Measurements from ENCODE around the gene GP1BB.
A peak's percentile ranks its signal among the peaks of the same experiment; 100 is the strongest.
"Not testable (repeated sequence)": the region's sequence is repeated elsewhere in the genome, so short reads cannot be mapped to it uniquely, and the experiment has no call there.

Gene GP1BB

DNA sequence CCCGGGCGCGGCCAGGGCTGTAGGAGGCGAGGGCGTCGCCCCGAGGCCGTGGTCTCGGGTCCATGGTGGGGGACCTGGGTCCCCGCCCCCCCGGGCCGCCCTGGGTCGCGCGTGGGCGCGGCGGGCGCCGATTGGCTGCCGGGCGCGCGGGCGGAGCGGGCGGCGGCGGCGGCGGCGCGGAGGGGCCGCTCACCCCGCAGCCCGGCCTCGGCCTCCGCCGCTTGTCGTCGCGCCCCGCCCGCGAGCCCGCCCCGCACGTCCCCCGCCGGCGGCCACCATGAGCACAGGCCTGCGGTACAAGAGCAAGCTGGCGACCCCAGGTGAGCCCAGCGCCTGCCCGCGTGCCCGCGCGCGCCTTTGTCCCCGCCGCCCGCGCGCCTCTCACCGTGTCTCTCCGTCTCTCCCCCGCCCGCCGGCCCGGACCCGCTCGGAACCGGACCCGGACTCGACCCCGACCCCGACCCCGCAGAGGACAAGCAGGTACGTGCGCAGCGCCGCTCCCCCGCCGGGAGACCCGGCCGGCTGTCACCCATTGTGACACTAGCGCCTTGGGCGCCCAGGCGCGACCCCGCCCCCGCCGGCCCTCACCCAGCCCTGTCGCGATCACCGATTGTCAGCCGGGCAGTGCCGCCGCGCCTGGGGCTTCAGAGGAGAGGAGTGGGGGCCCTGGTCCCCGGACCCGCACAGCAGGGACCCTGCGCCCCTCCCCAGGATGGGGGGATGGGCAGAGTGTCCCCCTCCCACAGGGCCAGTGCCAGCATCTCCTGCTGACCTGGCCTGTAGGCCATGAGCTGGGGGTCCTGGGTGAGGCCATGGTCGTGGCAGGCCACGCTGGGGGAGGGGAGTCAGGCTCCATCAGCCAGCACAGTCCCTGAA, 8.8 kb upstream of the GP1BB start, which contains the start of gene SEPTIN5:
TSS of gene SEPTIN5 (plus strand) at position 192 of the 876 bp plus-strand sequence. CDS start at position 278, 86 bp downstream.
- no peak for DNase-seq (ENCODE audit: low read depth)

DNA sequence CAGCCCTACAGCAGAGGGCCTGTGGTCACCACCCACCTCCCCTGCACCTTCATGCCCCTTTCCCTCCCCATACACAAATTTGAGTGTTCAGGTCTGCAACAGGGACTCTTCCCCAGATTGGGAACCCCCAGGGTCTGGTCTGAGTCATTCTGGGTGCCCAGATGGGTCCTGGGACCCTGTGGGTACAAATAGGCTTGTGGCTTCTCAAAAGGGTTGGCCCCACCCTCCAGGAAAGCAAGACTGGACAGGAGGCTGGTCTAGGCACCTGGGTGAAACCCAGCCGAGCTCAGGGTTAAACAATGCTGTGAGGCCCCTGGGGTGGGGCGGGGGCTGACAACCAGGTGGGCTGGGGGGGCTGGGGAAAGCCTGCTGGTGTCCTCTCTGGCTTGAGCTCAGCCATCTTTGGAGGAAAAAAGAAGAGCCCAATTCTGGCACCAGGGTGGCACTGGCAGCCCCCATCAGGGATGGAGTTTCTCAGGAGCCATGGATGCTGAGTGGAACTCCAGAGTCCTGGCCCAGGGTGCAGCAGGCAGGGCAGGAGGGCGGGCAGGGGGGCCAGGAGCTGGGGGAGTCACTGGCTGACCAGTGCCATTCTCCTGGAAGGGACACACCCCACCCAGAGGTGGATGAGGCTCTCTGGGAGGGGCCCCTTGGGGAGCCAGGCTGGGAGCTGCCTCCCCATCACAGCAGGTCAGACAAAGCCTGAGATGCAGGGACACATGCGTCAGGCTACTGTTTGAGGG, 8.0 kb upstream of the GP1BB start:
- no peak for DNase-seq (ENCODE audit: low read depth)

GRCh38 chr22:19716041-19716828, 7.1 kb upstream of the GP1BB start:
- no peak for DNase-seq (ENCODE audit: low read depth)

DNA sequence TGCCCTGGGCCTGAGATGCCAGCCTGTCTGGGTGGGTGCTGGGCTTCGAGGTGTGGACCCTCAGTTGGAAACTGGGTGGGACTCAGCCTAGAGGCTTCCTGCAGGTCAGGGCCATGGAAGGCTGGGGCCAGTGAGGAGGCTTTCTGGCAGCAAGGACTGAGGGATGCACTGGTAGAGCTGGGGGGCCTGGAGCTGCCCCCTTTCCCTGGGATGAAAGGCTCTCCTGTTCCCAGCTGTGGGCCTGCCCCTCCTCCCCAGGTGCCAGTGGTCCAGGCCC, 6.6 kb upstream of the GP1BB start:
- no peak for DNase-seq (ENCODE audit: low read depth)

DNA sequence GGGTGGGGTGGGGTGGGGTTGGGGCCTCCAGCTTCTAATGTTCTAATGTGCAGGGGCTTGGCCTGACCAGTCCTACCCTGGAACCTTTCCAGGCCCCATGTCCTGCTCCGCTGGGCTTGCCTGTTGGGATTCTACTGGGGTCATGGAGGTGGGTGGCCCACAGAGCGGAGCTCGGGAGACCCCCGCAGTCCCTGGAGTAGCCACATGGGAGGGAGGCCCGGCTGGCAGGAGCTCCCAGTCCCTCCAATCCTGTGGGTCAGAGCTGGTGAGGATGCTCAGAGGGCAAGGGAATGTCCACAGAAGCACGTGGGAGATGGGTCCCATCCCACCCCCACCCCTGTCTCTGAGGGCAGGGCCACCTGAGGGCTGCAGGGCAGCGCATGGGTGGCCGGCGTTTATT, 6.2 kb upstream of the GP1BB start:
- DNase-seq (ENCODE audit: low read depth): no peak

DNA sequence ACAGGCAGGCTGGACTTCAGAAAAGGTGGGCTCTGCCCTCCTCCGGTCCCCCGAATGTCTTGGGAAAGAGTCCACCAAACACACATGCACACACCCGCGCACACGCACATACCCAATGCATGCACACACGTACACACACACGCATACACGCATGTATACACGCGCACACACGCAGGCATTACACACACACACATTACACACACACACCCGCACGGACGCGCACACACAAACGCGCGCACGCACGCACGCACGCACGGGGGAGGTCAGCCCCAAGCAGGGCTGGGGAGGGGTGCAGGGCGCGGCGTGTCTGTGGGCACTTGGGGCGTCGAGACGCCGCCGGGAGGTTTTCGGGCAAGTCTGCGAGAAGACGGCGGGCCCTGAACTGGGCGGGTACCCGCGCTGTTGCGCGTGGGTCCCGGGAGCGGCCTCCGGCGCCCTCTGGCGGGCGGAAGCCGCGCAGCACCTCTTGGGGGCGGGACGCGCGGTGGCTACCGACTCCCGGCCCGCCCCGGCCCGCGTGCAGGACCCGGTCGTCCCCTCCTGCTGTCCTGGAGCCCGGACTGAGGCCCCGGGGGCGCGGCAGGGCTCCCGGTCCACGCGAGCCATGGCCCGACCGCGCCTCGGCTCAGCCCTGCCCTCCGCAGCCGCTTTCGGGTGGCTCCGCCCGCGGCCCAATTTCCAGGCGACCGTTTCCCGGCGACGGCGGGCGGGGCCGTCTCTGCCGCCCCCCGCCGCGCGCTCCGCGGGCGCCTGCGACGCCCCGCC, 5.5 kb upstream of the GP1BB start:
- peak; percentile 71 for DNase-seq (ENCODE audit: low read depth)

GRCh38 chr22:19718456-19719049, 4.8 kb upstream of the GP1BB start:
- no peak for DNase-seq (ENCODE audit: low read depth)

GRCh38 chr22:19719050-19719482, 4.3 kb upstream of the GP1BB start:
- DNase-seq (ENCODE audit: low read depth): peak; percentile 63

GRCh38 chr22:19719488-19720021, 3.8 kb upstream of the GP1BB start:
- DNase-seq (ENCODE audit: low read depth): no peak

DNA sequence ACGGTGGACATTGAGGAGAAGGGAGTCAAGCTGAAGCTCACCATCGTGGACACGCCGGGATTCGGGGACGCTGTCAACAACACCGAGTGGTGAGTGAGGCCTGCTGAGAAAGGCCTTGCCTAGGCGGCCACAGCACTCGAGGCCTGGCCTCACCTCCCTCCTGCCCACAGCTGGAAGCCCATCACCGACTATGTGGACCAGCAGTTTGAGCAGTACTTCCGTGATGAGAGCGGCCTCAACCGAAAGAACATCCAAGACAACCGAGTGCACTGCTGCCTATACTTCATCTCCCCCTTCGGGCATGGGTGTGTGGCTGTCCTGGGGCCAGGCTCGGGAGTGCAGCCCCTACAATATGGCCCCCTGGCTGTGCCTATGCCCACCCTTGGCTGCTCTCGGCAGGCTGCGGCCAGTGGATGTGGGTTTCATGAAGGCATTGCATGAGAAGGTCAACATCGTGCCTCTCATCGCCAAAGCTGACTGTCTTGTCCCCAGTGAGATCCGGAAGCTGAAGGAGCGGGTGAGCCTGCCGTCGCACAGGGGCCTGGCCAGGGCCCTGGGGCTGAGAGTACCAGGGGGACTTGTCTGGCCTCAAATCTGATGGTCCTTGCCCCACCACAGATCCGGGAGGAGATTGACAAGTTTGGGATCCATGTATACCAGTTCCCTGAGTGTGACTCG, 3.0 kb upstream of the GP1BB start:
- no peak for DNase-seq (ENCODE audit: low read depth)

DNA sequence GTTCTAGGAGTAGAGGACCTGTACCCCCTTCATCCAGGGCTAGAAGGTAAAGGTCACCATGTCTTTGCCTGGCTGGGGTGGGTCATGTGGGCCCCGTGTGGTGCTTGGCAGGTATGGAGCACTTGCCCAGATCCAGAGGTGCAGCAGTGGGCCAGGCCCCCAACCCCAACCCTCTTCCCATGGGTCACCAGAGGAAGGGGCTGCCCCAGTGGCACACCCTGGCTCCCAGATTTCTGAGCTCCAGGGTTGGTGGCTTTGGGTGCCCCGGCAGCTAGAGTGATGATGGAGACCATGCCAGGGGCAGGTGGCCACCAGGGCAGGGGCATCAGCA, 2.4 kb upstream of the GP1BB start:
- no peak for DNase-seq (ENCODE audit: low read depth)

DNA sequence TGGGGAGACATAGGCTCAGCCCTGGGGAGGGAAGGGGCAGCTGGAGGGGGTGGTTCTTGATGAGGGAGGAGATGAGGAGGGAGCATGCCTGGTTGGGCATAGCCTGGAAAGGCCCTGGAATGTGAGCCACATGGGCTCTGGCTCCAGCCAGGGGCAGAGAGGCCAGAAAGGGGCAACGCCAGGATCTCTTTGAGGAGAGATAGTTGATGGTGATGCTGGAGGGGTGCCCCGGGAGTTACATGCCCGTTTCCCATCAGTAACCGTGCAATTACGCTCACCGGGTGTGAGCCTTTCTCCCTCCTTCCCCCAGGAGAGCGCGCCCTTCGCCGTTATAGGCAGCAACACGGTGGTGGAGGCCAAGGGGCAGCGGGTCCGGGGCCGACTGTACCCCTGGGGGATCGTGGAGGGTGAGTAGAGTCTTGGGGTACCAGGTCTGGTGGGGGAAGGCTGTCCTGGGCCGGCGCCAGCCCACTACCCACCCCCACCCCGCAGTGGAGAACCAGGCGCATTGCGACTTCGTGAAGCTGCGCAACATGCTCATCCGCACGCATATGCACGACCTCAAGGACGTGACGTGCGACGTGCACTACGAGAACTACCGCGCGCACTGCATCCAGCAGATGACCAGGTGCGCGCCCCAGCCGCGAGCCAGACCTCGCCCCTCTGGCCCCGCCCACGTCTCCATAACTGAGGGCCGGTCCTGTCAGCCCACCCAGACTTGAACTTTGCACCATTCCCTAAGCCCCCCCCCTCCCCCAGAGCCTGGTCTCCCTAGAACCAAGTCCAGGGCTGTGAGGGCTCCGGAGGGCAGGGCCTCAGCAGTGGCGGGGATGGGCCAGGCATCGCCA, 1.8 kb upstream of the GP1BB start:
- DNase-seq (ENCODE audit: low read depth): no peak

DNA sequence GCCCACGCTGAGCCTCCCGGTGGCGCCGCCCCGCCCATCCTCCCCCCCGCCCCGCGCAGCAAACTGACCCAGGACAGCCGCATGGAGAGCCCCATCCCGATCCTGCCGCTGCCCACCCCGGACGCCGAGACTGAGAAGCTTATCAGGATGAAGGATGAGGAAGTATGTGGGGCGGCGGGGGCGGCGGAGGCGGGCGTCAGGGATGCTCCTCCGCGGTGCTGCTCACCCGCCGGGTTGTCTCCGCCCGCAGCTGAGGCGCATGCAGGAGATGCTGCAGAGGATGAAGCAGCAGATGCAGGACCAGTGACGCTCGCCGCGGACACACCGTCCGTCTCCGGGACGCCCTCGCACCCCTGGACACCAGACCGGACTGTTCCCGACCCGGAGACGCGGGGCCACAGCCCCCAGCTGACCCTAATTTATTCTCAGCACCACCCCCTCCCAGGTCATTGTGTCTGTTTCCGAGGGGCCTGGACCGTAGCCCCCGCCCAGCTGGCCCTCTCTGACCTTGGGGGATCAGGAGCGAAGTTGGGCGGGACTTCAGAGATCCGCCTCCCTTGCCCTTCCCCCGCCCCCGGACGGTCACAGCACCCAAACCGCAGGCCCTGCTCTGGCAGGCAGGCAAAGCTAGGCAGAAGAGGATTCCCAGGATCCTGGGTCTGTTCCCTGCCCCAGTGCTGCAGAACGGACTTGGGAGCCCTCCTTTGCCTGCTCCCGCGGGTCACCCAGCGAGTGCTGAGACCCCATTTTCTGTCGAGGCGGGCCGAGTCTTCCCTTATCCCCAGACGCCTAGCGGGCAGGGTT, 959 bp upstream of the GP1BB start:
- no peak for DNase-seq (ENCODE audit: low read depth)

- no peak for DNase-seq (ENCODE audit: low read depth)
Measured at GRCh38 chr22:19722982-19723231, 432 bp upstream of the GP1BB start.

DNA sequence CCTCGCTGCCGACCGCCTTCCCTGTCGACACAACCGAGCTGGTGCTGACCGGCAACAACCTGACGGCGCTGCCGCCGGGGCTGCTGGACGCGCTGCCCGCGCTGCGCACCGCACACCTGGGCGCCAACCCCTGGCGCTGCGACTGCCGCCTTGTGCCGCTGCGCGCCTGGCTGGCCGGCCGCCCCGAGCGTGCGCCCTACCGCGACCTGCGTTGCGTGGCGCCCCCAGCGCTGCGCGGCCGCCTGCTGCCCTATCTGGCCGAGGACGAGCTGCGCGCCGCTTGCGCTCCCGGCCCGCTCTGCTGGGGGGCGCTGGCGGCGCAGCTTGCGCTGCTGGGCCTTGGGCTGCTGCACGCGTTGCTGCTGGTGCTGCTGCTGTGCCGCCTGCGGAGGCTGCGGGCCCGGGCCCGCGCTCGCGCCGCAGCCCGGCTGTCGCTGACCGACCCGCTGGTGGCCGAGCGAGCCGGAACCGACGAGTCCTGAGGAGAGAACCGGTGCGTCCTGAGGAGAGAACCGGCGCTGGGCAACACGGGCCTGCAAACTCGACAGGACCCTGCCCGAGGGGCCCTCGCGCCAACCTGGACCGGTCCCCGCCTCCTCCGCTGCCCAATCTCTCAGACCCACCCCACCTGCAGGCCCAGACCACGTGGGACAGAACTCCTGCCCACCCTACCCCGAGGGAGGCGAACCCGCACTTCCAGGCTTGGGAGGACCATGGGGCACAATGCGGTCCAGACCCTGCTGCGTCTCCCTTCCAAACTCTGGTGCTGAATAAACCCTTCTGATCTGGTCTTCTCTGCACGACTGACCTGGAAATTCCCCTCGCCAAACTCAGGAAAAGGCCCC, 866 bp downstream of the GP1BB start:
- DNase-seq (ENCODE audit: low read depth): no peak

- no peak for DNase-seq (ENCODE audit: low read depth)
Measured at GRCh38 chr22:19724927-19725661, 1.8 kb downstream of the GP1BB start.

GRCh38 chr22:19726064-19726788, 2.9 kb downstream of the GP1BB start:
- not testable (repeated sequence) for DNase-seq (ENCODE audit: low read depth)

Data from stimulated activated CD4-positive, alpha-beta T cell treated with anti-CD3 and anti-CD28 coated beads, Interleukin-2, amount 100 ng/mL, for 4 hours (primary cell).